Nephron (organoid): ENCODE measurements around the gene MCEE.
"Not testable (repeated sequence)": the region's sequence is repeated elsewhere in the genome, so short reads cannot be mapped to it uniquely, and the experiment has no call there.

Source experiments
- H3K27ac Mint-ChIP-seq, 3 experiments: 2 replicates each; pipeline ENCODE4 v1.8.0; 2020; ENCODE audit warnings: mixed read lengths in 3 of 3, mild to moderate bottlenecking in 2 of 3, moderate library complexity in 1 of 3
- H3K27me3 Mint-ChIP-seq: 2 replicates; pipeline ENCODE4 v1.8.0; 2021; ENCODE audit warnings: low read depth, mild to moderate bottlenecking, moderate library complexity, mixed read lengths
- H3K36me3 Mint-ChIP-seq: 2 replicates; pipeline ENCODE4 v1.8.0; 2020; ENCODE audit warnings: low read depth, mixed read lengths
- H3K4me1 Mint-ChIP-seq: 2 replicates; pipeline ENCODE4 v1.8.0; 2020; ENCODE audit warnings: mixed read lengths
- H3K4me3 Mint-ChIP-seq, 3 experiments: 2 replicates each; pipeline ENCODE4 v1.8.0; 2020; ENCODE audit warnings: mild to moderate bottlenecking in 3 of 3, mixed read lengths in 3 of 3, moderate library complexity in 2 of 3
- H3K9me3 Mint-ChIP-seq: 2 replicates; pipeline ENCODE4 v1.8.0; 2020; ENCODE audit warnings: mixed read lengths
- CTCF ChIP-seq, 3 experiments: fragments of 200-600 bp; sonication (generic); IDR thresholded peaks; one replicate each; pipeline ENCODE4 v1.5.0; 2021; ENCODE audit warnings: antibody characterized with exemption in 3 of 3; ENCODE audit not compliant: unreplicated experiment in 3 of 3

The MCEE gene

GRCh38 chr2:71130152-71130904, at the start of gene MCEE, which contains the start of gene MPHOSPH10:
MCEE (minus strand) TSS chr2:71130229; CDS start chr2:71130219, 10 bp downstream.
MPHOSPH10 (plus strand) TSS chr2:71130634; CDS start chr2:71130666, 32 bp downstream.
- H3K4me1 Mint-ChIP-seq, result peaks cover 16% of the 10 kb centered on the region
- H3K4me3 Mint-ChIP-seq, result no peak within 1 kb of the TSS
- H3K27me3 Mint-ChIP-seq, result no peaks in the 10 kb centered on the region
- TF ChIP-seq CTCF (IDR thresholded peaks at IDR 0.05; ENCODE audit: unreplicated experiment in 3 of 3), result no peak
- H3K9me3 Mint-ChIP-seq, result no peaks in the 10 kb centered on the region
- peaks cover 14% of the 10 kb centered on the region for H3K36me3 Mint-ChIP-seq
- H3K27ac Mint-ChIP-seq, result no peak within 1 kb of the TSS

DNA sequence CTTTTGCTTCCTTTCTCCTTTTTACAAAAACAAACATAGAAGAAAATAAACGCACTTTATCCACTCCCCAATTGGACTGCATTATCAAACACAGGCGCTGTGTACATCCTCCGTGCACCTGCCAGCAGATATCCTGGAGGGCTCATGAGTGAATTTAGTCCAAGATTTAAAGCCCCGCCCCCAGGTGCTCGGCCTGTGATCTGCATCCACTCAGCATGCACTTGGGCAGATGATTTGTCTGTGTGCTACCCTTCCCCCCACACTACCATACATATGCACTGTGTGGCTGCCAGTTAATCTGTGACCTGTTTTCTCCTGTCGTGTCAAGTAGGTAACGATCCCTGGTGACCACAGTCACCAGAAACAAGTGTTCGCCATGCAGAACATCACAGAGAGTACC, 48.8 kb upstream of the MCEE start:
- not testable (repeated sequence) for H3K4me3 Mint-ChIP-seq, H3K36me3 Mint-ChIP-seq, H3K27me3 Mint-ChIP-seq, H3K4me1 Mint-ChIP-seq, H3K9me3 Mint-ChIP-seq, H3K27ac Mint-ChIP-seq

GRCh38 chr2:71174207-71174606, 44.2 kb upstream of the MCEE start:
- Mint-ChIP-seq H3K27ac (no peak overlapping the region), H3K36me3 (no peaks in the 10 kb centered on the region), H3K4me1 (no peaks in the 10 kb centered on the region), H3K4me3 (no peak overlapping the region), H3K27me3 (peaks cover 18% of the 10 kb centered on the region), H3K9me3 (no peaks in the 10 kb centered on the region)
- TF ChIP-seq CTCF (IDR thresholded peaks at IDR 0.05; ENCODE audit: unreplicated experiment in 3 of 3), result no peak

- Mint-ChIP-seq H3K4me3 (no peak overlapping the region), H3K27me3 (peaks cover 14% of the 10 kb centered on the region), H3K27ac (no peak overlapping the region), H3K9me3 (no peaks in the 10 kb centered on the region), H3K4me1 (no peaks in the 10 kb centered on the region), H3K36me3 (no peaks in the 10 kb centered on the region)
- TF ChIP-seq CTCF (IDR thresholded peaks at IDR 0.05; ENCODE audit: unreplicated experiment in 3 of 3), result no peak
Observed at GRCh38 chr2:71173096-71173495, 43.1 kb upstream of the MCEE start.

DNA sequence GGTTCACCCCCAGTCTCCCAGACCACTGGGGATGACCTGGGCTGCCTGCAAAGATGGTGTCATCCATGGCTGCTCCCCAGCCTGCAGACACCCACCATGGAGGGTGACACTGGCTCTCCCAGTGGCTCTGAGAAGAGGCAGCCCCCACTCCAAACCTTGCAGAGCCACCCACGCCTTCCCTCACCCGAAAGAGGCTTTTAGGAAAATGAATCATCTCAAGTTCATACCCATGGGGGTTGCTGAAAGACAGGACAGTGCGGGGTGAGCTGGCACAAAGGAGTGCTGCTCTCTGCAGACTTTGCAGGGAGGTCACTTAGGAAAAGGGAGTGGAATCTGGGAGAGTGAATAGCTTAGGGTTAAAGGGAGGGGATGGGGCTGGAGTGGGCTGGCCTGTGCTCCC, 36.8 kb upstream of the MCEE start:
- TF ChIP-seq CTCF (IDR thresholded peaks at IDR 0.05; ENCODE audit: unreplicated experiment in 3 of 3), result no peak
- H3K27me3 Mint-ChIP-seq, result peaks cover 14% of the 10 kb centered on the region
- no peak overlapping the region for H3K4me3 Mint-ChIP-seq
- H3K9me3 Mint-ChIP-seq, result no peaks in the 10 kb centered on the region
- no peaks in the 10 kb centered on the region for H3K36me3 Mint-ChIP-seq
- H3K4me1 Mint-ChIP-seq, result no peaks in the 10 kb centered on the region
- no peak overlapping the region for H3K27ac Mint-ChIP-seq

- Mint-ChIP-seq H3K36me3 (no peaks in the 10 kb centered on the region), H3K27me3 (peaks cover 24% of the 10 kb centered on the region), H3K4me3 (peak overlapping the region; percentile 19 to 57 (median 27)), H3K27ac (peak overlapping the region in 1 of 3 experiments; percentile 34), H3K4me1 (peaks cover 12% of the 10 kb centered on the region), H3K9me3 (no peaks in the 10 kb centered on the region)
- TF ChIP-seq CTCF (IDR thresholded peaks at IDR 0.05; ENCODE audit: unreplicated experiment in 3 of 3), result peak; percentile 56 to 76 (median 61)
Observed at GRCh38 chr2:71157124-71157793, 27.2 kb upstream of the MCEE start.
